HG03175 (cell line): ENCODE data around the gene CERS3.

Experiments used
- ATAC-seq: cut with Tn5 transposase; IDR thresholded peaks from one replicate; pipeline ENCODE4 v1.9.1; 2021; ENCODE audit warnings: mild to moderate bottlenecking, moderate library complexity; ENCODE audit not compliant: unreplicated experiment

The CERS3 gene

GRCh38 chr15:100528833-100529428 is at the start of gene CERS3:
Gene CERS3 (minus strand): TSS chr15:100528950. CDS start chr15:100501849, 27,101 bp downstream.
- no peak for ATAC-seq

GRCh38 chr15:100573526-100573925 is 44.8 kb upstream of the CERS3 start:
- no peak for ATAC-seq

- ATAC-seq: no peak
These were observed 43.7 kb upstream of the CERS3 start for GRCh38 chr15:100572362-100572983.

GRCh38 chr15:100571592-100572167 is 42.9 kb upstream of the CERS3 start:
- no peak for ATAC-seq

- ATAC-seq: peak; percentile 83
These were observed 42.1 kb upstream of the CERS3 start for GRCh38 chr15:100570735-100571313.

GRCh38 chr15:100570275-100570674 is 41.5 kb upstream of the CERS3 start:
- no peak for ATAC-seq

GRCh38 chr15:100569391-100569790 is 40.6 kb upstream of the CERS3 start:
- ATAC-seq: no peak

- no peak for ATAC-seq
These were observed 38.3 kb upstream of the CERS3 start for GRCh38 chr15:100566850-100567628.

GRCh38 chr15:100565591-100565990 is 36.8 kb upstream of the CERS3 start:
- no peak for ATAC-seq

GRCh38 chr15:100560323-100560722 is 31.6 kb upstream of the CERS3 start:
- no peak for ATAC-seq

GRCh38 chr15:100559330-100559729 is 30.6 kb upstream of the CERS3 start:
- no peak for ATAC-seq

GRCh38 chr15:100558771-100559254 is 30.1 kb upstream of the CERS3 start:
- no peak for ATAC-seq

- no peak for ATAC-seq
These were observed 24.7 kb upstream of the CERS3 start for GRCh38 chr15:100553468-100553867.

GRCh38 chr15:100547961-100548360 is 19.2 kb upstream of the CERS3 start:
- no peak for ATAC-seq

- no peak for ATAC-seq
These were observed 16.2 kb upstream of the CERS3 start for GRCh38 chr15:100544946-100545345.

- ATAC-seq: no peak
These were observed 15.6 kb upstream of the CERS3 start for GRCh38 chr15:100544338-100544841.

GRCh38 chr15:100542290-100542689 is 13.5 kb upstream of the CERS3 start:
- ATAC-seq: no peak

- ATAC-seq: peak; percentile 73
These were observed 8.6 kb upstream of the CERS3 start for GRCh38 chr15:100537331-100537730.

- no peak for ATAC-seq
These were observed 8.0 kb upstream of the CERS3 start for GRCh38 chr15:100536733-100537132.

GRCh38 chr15:100533886-100534285 is 5.1 kb upstream of the CERS3 start:
- no peak for ATAC-seq

GRCh38 chr15:100531823-100532327 is 3.1 kb upstream of the CERS3 start:
- no peak for ATAC-seq
